ENCODE measurements around the gene RAB6B.

The RAB6B gene

GRCh38 chr3:133854264-133855001 is 41.2 kb downstream of the RAB6B start:
- Histone ChIP-seq H3K27me3 (ENCODE audit: control insufficient read depth, insufficient read depth, low read length) (no peaks in the 10 kb centered on the region), H3K9ac (ENCODE audit: low read length) (no peak overlapping the region), H3K9me3 (ENCODE audit: control insufficient read depth, low read length) (no peaks in the 10 kb centered on the region), H3K36me3 (ENCODE audit: control insufficient read depth, insufficient read depth, low read length) (no peaks in the 10 kb centered on the region), H3K4me1 (ENCODE audit: control insufficient read depth, insufficient read depth, low read length) (no peaks in the 10 kb centered on the region), H3K4me3 (ENCODE audit: low read length) (no peak overlapping the region)

- Histone ChIP-seq H3K9ac (ENCODE audit: low read length) (no peak overlapping the region), H3K9me3 (ENCODE audit: control insufficient read depth, low read length) (no peaks in the 10 kb centered on the region), H3K27me3 (ENCODE audit: control insufficient read depth, insufficient read depth, low read length) (no peaks in the 10 kb centered on the region), H3K4me3 (ENCODE audit: low read length) (no peak overlapping the region), H3K36me3 (ENCODE audit: control insufficient read depth, insufficient read depth, low read length) (no peaks in the 10 kb centered on the region), H3K4me1 (ENCODE audit: control insufficient read depth, insufficient read depth, low read length) (no peaks in the 10 kb centered on the region)
Measured at GRCh38 chr3:133853925-133854227, 41.8 kb downstream of the RAB6B start.

GRCh38 chr3:133853063-133853924 is 42.4 kb downstream of the RAB6B start:
- H3K9ac ChIP-seq (ENCODE audit: low read length) = no peak overlapping the region
- no peak overlapping the region for H3K4me3 ChIP-seq (ENCODE audit: low read length)
- no peaks in the 10 kb centered on the region for H3K36me3 ChIP-seq (ENCODE audit: control insufficient read depth, insufficient read depth, low read length)
- H3K4me1 ChIP-seq (ENCODE audit: control insufficient read depth, insufficient read depth, low read length) = no peaks in the 10 kb centered on the region
- no peaks in the 10 kb centered on the region for H3K27me3 ChIP-seq (ENCODE audit: control insufficient read depth, insufficient read depth, low read length)
- no peaks in the 10 kb centered on the region for H3K9me3 ChIP-seq (ENCODE audit: control insufficient read depth, low read length)

GRCh38 chr3:133851931-133852330 is 43.8 kb downstream of the RAB6B start:
- no peak overlapping the region for H3K4me3 ChIP-seq (ENCODE audit: low read length)
- no peaks in the 10 kb centered on the region for H3K9me3 ChIP-seq (ENCODE audit: control insufficient read depth, low read length)
- no peaks in the 10 kb centered on the region for H3K36me3 ChIP-seq (ENCODE audit: control insufficient read depth, insufficient read depth, low read length)
- H3K9ac ChIP-seq (ENCODE audit: low read length) = no peak overlapping the region
- no peaks in the 10 kb centered on the region for H3K27me3 ChIP-seq (ENCODE audit: control insufficient read depth, insufficient read depth, low read length)
- no peaks in the 10 kb centered on the region for H3K4me1 ChIP-seq (ENCODE audit: control insufficient read depth, insufficient read depth, low read length)

GRCh38 chr3:133851266-133851906 is 44.3 kb downstream of the RAB6B start:
- Histone ChIP-seq H3K9ac (ENCODE audit: low read length) (no peak overlapping the region), H3K27me3 (ENCODE audit: control insufficient read depth, insufficient read depth, low read length) (no peaks in the 10 kb centered on the region)

GRCh38 chr3:133850034-133850433 is 45.6 kb downstream of the RAB6B start:
- no peaks in the 10 kb centered on the region for H3K36me3 ChIP-seq (ENCODE audit: control insufficient read depth, insufficient read depth, low read length)

More at GRCh38 chr3:133851266-133851906, 44.3 kb downstream of the RAB6B start:
- Histone ChIP-seq H3K9me3 (ENCODE audit: control insufficient read depth, low read length) (no peaks in the 10 kb centered on the region), H3K4me1 (ENCODE audit: control insufficient read depth, insufficient read depth, low read length) (no peaks in the 10 kb centered on the region), H3K36me3 (ENCODE audit: control insufficient read depth, insufficient read depth, low read length) (no peaks in the 10 kb centered on the region), H3K4me3 (ENCODE audit: low read length) (no peak overlapping the region)

GRCh38 chr3:133849346-133849745 is 46.3 kb downstream of the RAB6B start:
- no peaks in the 10 kb centered on the region for H3K9me3 ChIP-seq (ENCODE audit: control insufficient read depth, low read length)

More at GRCh38 chr3:133850034-133850433, 45.6 kb downstream of the RAB6B start:
- no peaks in the 10 kb centered on the region for H3K27me3 ChIP-seq (ENCODE audit: control insufficient read depth, insufficient read depth, low read length)
- H3K4me1 ChIP-seq (ENCODE audit: control insufficient read depth, insufficient read depth, low read length) = no peaks in the 10 kb centered on the region
- H3K9me3 ChIP-seq (ENCODE audit: control insufficient read depth, low read length) = no peaks in the 10 kb centered on the region
- no peak overlapping the region for H3K4me3 ChIP-seq (ENCODE audit: low read length)
- H3K9ac ChIP-seq (ENCODE audit: low read length) = no peak overlapping the region

GRCh38 chr3:133845127-133845526 is 50.6 kb downstream of the RAB6B start:
- H3K4me1 ChIP-seq (ENCODE audit: control insufficient read depth, insufficient read depth, low read length) = no peaks in the 10 kb centered on the region
- no peaks in the 10 kb centered on the region for H3K36me3 ChIP-seq (ENCODE audit: control insufficient read depth, insufficient read depth, low read length)
- no peak overlapping the region for H3K4me3 ChIP-seq (ENCODE audit: low read length)
- H3K27me3 ChIP-seq (ENCODE audit: control insufficient read depth, insufficient read depth, low read length) = no peaks in the 10 kb centered on the region
- H3K9me3 ChIP-seq (ENCODE audit: control insufficient read depth, low read length) = no peaks in the 10 kb centered on the region
- H3K9ac ChIP-seq (ENCODE audit: low read length) = no peak overlapping the region

More at GRCh38 chr3:133849346-133849745, 46.3 kb downstream of the RAB6B start:
- Histone ChIP-seq H3K4me3 (ENCODE audit: low read length) (no peak overlapping the region), H3K36me3 (ENCODE audit: control insufficient read depth, insufficient read depth, low read length) (no peaks in the 10 kb centered on the region), H3K9ac (ENCODE audit: low read length) (no peak overlapping the region), H3K27me3 (ENCODE audit: control insufficient read depth, insufficient read depth, low read length) (no peaks in the 10 kb centered on the region), H3K4me1 (ENCODE audit: control insufficient read depth, insufficient read depth, low read length) (no peaks in the 10 kb centered on the region)

- no peaks in the 10 kb centered on the region for H3K36me3 ChIP-seq (ENCODE audit: control insufficient read depth, insufficient read depth, low read length)
- no peaks in the 10 kb centered on the region for H3K9me3 ChIP-seq (ENCODE audit: control insufficient read depth, low read length)
- H3K4me1 ChIP-seq (ENCODE audit: control insufficient read depth, insufficient read depth, low read length) = no peaks in the 10 kb centered on the region
- no peak overlapping the region for H3K4me3 ChIP-seq (ENCODE audit: low read length)
- no peaks in the 10 kb centered on the region for H3K27me3 ChIP-seq (ENCODE audit: control insufficient read depth, insufficient read depth, low read length)
- H3K9ac ChIP-seq (ENCODE audit: low read length) = no peak overlapping the region
Measured at GRCh38 chr3:133843634-133844033, 52.0 kb downstream of the RAB6B start.

- Histone ChIP-seq H3K4me1 (ENCODE audit: control insufficient read depth, insufficient read depth, low read length) (no peaks in the 10 kb centered on the region), H3K36me3 (ENCODE audit: control insufficient read depth, insufficient read depth, low read length) (no peaks in the 10 kb centered on the region), H3K9ac (ENCODE audit: low read length) (no peak overlapping the region), H3K4me3 (ENCODE audit: low read length) (no peak overlapping the region), H3K9me3 (ENCODE audit: control insufficient read depth, low read length) (no peaks in the 10 kb centered on the region), H3K27me3 (ENCODE audit: control insufficient read depth, insufficient read depth, low read length) (no peaks in the 10 kb centered on the region)
Measured at GRCh38 chr3:133842158-133842557, 53.5 kb downstream of the RAB6B start.

GRCh38 chr3:133841196-133841595 is 54.5 kb downstream of the RAB6B start:
- Histone ChIP-seq H3K4me1 (ENCODE audit: control insufficient read depth, insufficient read depth, low read length) (no peaks in the 10 kb centered on the region), H3K36me3 (ENCODE audit: control insufficient read depth, insufficient read depth, low read length) (no peaks in the 10 kb centered on the region), H3K9me3 (ENCODE audit: control insufficient read depth, low read length) (no peaks in the 10 kb centered on the region), H3K4me3 (ENCODE audit: low read length) (no peak overlapping the region), H3K27me3 (ENCODE audit: control insufficient read depth, insufficient read depth, low read length) (no peaks in the 10 kb centered on the region), H3K9ac (ENCODE audit: low read length) (no peak overlapping the region)

- no peak overlapping the region for H3K9ac ChIP-seq (ENCODE audit: low read length)
- no peaks in the 10 kb centered on the region for H3K36me3 ChIP-seq (ENCODE audit: control insufficient read depth, insufficient read depth, low read length)
- no peaks in the 10 kb centered on the region for H3K27me3 ChIP-seq (ENCODE audit: control insufficient read depth, insufficient read depth, low read length)
- no peaks in the 10 kb centered on the region for H3K4me1 ChIP-seq (ENCODE audit: control insufficient read depth, insufficient read depth, low read length)
- H3K9me3 ChIP-seq (ENCODE audit: control insufficient read depth, low read length) = no peaks in the 10 kb centered on the region
- H3K4me3 ChIP-seq (ENCODE audit: low read length) = no peak overlapping the region
Measured at GRCh38 chr3:133840767-133841166, 54.9 kb downstream of the RAB6B start.
